HG02884 (cell line): ENCODE data around the gene VPS41.
A peak's percentile ranks its signal among the peaks of the same experiment; 100 is the strongest.
"Not testable (repeated sequence)": the region's sequence is repeated elsewhere in the genome, so short reads cannot be mapped to it uniquely, and the experiment has no call there.

Experiments used
- ATAC-seq: cut with Tn5 transposase; IDR thresholded peaks from one replicate; pipeline ENCODE4 v1.9.1; 2021; ENCODE audit warnings: mild to moderate bottlenecking, moderate library complexity; ENCODE audit not compliant: unreplicated experiment

The VPS41 gene

DNA sequence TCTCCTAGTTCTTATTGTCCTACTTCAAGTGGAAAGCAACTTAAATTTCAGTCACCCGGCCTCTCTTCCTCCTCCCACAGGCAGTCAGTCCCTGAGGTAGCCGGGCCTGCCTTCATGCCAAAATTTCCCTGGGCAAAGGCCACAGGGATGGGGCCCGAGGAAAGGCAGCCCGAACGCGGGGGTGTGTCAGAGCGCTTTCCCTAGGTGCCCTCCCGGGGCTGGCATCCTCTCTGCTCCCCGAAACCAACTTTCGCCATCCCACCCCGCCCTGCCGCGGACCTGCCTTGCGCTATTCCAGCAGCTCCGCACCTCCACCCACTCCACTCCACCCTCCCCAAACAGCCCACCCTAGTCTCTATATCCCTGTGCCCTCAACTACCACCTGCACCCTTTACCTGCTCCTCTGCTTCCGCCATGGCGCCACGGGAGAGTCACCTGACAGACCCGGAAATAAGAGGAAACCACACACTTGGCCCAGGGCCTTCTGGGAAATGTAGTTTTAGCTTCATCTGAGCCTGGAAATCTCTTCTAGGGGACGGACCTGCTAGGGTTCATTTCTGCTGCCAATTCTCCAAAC, at the start of gene VPS41:
TSS of gene VPS41 (minus strand) at position 433 of the 577 bp plus-strand sequence. CDS start at position 416, 17 bp downstream.
- ATAC-seq: peak; percentile 90

DNA sequence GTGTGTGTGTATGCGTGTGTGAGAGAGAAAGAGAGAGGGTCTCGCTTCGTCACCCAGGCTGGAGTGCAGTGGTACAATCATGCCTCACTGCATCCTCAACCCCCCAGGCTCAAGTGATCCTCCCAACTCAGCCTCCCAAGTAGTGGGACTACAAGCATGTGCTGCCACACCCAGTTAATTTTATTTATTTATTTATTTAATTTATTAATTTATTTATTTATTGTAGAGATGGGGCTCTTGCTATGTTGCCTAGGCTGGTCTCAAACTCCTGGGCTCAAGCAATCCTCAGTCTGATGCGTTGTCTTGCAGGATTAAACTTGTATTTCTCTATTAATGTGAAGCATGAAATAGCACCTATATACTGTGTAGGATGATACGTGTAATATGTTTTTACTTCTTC, 46.9 kb upstream of the VPS41 start:
- no peak for ATAC-seq

DNA sequence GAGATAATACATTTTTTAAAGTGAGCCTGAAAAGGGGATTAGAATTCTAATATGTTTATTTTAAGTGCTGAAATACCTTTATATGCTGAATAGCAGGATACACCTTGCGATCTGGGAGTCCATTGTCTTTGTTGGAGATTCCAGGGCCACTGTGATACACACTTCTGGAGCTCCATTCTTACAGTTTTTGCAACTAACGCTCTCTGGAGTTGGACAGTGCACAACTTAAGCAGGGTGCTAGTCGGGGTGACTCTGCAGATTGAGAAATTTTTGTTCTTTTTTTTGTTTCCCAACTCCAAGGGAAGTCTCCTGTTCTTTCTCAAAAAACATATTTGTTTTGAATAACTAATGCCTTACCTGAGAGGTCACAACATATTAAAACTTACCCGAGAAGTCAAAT, 45.0 kb upstream of the VPS41 start:
- no peak for ATAC-seq

DNA sequence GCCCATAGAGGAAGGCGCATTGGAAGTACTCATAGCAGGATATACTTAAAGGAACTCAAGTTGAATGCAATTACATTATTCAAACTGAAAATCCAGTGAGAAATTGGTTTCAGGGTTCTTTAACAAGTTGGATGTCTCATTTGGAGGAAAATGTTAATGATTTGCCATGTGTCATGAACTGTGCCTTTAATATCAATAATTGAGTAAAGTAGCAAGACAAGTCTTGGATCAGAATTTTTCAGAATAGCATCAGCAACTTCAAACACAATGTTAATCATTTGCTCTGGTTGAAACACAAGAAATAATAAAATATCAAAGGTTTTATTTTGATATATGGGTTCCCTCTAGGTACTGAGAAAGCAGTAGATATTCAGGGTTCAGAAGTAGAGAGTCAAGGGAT, 44.2 kb upstream of the VPS41 start:
- no peak for ATAC-seq

DNA sequence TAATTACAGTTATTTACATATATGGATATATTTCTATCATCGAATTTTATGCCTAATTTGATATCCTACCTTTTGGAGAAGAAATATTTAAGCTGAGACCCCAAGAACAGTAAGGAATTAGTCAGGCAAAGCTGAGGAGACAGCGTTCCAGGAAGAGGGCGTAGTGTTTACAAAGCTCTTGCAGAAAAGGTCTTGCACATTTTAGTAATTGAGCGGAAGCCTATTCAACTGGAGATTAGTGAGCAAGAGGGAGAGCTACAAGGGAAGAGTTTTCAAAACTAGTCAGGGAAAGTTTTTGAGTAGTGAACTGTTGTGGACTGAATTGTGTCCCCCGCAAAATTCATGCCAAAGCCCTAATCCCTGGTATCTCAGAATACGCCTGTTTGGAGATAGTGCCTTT, 42.2 kb upstream of the VPS41 start:
- ATAC-seq: no peak

DNA sequence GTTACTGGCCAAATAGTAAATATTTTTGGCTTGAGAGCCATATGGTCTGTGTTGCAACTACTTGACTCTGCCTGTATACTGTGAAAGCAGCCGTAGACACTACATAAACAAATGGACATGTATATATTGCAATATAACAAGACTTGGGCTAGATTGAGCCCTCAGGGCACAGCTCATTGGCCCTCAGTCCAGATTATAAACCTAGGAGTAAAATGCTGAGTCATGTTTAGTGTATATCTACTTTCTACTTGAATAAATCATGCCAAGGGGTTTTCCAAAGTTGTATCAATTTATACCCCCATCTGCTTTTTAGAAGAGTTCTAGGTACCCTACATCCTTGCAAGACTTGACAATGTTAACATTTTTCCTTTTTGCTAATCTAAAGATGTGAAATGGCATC, 41.3 kb upstream of the VPS41 start:
- ATAC-seq: no peak

DNA sequence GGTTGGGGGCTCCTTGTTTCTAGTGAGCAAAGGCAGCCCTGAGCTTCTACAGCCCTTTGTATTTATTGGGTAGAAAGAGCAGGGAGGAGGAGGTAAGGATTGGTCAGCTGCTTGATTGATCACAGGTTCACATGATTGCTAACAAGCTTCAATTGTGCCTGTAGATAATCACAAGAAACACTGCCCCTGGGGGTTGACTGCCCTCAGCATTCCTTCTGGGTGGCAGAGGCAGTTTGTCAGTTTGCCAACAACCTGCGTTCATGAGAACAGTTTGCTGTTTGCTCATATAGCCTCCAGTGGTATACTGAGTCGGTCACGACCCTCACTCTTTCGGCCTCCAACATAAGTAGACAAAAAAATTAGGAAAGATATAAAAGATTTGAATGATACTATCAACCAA, 38.5 kb upstream of the VPS41 start:
- ATAC-seq: not testable (repeated sequence)

DNA sequence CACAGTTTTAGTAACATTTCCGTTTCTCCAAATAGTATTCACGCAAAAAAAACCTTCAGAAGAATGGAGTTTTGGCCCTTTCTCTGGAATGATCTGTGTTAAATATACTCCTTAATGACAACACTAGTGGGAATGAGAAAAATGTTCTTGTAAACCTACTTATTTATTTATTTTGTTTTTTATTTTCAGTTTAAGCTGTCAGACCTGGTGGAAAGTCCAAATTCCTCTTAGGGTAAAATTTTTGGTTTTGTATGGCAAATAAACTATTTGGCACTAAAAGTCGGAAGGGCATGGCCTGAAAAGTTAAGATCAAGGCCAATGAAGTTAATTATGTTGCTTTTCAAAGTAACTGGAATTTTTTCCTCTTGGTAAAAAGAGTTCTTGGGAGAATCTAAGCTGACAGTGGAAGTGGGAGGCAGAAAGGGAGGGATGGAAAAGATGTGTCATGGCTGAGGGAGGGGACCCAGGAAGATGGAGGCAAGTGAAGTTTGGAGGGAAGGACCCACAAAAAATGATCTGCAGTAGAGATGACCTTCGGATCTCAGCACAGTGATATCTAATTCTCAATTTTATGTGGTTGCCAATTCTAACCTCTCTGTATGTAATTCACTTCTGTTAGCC, 33.5 kb upstream of the VPS41 start:
- ATAC-seq: no peak

DNA sequence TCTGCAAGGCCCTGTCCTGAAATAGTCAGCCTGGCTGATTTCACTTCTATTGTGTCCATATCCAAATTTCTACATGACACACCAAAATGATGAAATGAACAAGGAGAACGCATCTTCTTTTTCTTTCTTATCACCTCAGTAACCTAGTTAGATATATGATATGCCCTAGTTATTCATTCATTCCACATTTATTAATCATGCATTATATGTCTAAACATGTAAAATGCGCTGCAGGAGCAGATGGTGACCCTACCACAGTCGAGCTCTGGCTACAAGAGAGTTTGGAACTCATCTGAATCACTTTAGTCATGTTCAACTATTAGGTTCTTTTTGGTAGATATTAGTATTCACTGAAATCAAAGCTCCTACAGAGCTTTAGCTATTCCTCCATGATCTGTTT, 31.8 kb upstream of the VPS41 start:
- ATAC-seq: no peak

DNA sequence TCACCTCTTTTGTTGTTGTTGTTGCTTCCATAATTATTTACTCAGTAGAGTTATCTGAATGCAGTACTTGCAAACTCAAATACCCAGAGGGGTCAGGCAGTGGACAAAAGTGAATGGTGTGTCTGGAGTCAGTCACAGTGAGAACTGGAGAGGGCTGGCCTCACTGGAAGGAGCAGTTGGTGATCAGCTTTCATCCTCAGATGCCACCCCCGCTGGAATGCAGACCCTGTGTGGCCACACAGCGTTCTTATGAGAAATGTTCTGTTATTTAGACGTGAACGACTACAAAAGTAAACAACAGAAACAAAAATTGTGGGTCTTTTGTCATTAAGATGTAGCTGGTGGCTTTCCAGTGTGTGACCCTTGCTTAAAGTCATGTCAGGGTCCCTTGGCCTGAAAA, 29.6 kb upstream of the VPS41 start:
- no peak for ATAC-seq

DNA sequence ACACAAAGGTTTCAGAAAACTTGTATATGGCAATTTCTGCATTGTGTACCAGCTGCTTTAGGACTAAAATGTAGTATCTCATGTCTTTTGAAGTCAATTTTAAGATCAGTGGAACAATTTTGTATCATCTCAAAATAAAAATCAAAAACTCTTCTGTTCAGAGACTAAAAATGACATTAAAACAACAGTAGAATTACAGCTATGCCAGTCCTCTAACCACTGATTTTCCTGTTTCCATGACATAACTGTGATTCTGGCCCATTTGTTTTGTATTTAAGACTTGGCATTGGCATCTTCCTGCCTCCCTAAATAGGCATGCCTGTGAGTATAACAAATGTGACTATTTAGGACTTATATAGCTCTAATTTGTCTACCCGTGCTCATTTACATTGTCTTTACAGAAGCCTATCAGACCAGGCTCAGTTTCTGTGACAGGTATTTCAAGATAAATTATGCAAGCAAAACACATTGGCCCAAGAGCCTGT, 29.1 kb upstream of the VPS41 start:
- ATAC-seq: no peak

DNA sequence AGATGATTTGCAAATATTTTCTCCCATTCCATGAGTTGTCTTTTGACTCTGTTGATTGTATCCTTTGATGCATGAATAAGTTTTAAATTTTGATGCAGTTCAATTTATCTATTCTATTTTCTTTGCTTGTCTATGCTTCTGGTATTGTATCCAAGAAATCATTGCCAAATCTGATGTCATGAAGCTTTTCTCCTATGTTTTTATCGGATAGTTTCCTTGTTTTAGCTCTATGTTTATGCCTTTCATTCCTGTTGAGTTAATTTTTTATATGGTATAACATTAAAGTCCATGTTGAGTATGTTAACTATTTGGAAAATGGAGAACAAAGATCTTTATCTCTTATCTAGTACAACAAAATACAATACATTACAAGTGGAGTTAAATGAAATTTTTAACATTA, 27.6 kb upstream of the VPS41 start:
- no peak for ATAC-seq

DNA sequence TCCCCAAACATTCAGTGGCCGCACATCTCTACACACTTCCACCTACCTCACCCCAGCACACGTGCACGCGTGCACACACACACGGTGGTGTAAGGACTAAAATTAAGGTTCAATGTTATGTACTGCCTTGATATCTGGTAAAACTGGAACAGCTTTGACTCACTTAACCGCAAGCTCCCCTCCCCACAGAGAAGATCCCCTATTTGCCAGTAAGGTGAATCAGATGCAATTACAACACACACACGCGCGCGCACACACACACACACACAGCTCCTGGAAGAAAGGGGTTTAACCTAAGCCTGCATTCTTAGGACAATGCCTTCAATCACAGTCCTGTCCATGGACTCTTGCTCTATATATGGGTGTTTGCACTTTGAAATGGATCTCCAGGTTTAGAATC, 25.5 kb upstream of the VPS41 start:
- no peak for ATAC-seq

DNA sequence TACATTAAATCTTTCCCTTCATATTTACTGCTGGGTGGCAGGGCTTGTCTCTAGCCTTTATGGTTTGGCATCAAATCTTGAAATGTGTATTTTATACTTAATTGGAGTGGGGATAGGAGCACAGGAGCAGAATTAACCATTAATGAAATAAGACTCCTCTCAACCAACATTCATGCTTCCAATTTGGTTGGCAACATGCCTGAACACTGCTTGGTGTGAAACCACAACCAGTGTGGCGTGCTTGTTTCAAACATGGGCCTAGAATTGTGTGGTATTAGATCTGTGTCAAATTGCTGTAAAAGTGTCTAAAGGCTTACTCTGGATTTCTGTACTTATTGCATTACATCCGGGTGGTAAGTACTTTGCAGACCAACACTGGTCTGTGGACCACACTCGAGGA, 25.1 kb upstream of the VPS41 start:
- no peak for ATAC-seq

DNA sequence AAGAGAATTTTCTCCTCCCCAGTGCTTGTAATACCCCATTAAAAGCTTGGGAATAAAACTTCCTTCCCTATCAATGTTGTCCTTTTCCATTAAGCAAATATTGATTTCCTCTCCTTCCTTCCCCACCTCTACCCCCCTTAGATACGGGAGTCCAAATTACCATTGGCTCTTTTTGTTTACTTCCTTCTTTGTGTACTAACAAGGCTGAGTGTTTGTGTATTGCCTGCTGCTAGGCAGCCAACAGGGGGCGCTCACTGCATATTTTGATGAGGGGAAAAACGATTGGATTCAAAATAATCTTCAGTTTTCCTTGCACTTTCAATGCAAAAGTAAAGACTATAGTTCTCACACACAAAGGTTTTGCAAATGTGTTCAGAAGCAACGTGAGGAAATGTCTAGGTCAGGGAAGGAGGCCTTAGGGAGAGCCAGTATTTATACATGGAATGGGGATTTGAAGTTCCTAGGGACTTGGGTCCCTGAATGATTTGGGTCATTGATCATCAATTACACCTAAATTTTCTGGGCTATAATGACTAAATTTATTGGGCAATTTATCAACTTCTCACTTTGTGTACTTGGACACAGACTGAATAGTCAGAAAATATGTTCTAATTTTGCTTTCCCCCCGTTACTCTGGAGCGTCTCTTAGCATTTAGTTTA, 23.6 kb upstream of the VPS41 start:
- ATAC-seq: peak; percentile 75

DNA sequence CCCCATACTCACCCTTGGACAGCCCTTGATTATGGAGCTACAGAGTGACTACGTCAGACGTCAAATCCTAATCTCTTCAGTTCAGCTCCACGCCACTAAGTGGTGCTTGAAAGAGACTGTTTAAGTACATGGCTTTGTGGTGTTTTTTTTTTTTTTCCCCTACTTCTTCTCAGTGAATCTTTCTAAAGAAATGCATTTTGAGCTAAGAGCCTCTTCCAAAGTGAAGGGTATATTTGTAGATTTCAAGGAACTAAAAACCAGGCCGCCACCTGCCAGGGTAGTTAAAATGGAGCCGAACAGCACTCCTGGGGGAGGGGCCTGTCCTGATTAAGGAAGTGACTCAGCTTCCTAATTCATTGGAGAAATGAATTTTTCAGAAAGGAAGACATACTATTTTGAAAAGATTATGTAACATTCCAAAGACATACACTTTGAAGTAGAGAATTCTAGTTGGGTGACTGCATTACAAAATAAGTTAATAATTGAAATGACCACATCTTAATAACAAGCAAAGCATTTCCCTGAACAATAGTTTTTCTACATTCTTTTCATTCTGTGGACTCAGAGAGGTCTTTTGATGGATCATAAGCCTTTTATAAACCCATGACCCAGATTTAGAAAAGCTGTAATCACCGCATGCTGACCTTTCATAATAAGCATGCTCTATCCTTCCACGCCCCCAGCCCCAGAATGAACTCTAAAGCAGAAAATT, 20.6 kb upstream of the VPS41 start:
- no peak for ATAC-seq

DNA sequence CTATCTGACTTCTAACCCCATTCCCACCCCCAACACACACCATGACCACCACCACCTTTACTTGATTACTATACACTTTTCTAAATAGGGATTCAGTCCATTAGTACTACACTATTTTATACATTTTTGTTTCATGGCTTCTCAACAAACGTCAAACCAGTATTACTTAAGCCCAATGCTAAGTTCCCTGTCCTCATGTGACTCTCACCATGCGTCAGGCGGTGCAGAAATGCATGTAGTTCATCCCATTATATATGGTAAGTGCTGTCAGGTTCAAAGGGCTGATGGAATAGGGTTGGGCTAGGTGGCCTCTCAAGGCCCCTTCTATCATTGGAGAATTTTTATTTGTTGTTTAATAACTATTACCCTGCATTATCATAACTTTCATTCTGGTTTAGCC, 19.5 kb upstream of the VPS41 start:
- ATAC-seq: no peak

DNA sequence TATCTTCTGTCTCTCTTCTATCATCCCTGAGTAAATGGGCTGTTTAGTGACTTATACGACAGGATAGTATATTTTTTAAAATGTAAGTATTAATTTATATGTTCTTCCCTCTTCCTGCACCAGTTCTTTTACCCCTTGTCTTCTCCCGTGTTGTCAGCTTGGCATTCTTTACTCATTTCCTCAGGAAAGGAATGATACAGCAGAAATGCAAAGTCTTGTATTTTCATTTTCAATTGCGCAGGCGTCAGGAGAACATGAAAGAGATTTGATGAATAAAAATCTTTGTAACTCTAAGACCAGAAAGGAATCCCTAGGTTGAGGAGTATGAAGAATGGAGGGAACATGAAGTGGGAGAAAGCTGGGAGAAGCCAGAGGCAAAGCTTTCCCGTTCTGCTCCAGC, 18.8 kb upstream of the VPS41 start:
- ATAC-seq: no peak

DNA sequence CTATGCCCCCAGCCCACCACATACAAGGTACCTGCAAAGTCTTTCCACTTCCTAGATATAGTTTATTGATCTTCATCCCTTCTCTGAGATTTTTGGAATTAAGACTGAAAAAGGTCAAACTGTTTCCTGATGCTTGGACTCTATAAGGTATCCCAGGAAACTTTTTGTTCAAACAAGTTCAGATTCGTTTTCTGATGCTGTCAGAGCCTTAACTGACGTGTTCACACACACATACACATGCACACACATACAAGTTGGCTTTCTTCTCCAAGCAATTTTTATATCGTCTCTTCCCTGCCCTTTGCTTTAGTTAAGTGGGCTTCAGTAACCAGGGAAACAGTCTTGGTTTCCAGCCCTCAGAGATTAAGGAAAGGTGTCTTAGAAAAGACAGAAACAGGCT, 11.7 kb upstream of the VPS41 start:
- ATAC-seq: no peak

DNA sequence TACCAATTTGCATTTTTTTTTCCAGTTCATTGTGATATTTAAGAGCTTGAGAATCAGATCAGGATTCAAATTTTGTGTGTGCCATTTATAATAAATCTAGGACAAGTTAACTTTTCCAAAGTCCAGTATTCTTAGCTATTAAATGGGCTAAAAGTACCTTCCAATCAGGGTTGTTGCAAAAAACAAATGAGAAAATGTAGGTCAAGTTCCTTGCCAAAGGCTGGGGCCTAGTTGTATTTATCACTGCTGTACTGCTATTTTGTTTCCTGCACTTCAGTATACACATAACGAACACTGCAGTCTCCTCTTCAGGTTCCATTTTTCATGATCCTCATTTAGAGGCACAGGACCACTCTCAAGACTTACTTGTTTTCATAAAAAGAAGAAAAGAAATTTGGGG, 7.4 kb upstream of the VPS41 start:
- ATAC-seq: no peak

DNA sequence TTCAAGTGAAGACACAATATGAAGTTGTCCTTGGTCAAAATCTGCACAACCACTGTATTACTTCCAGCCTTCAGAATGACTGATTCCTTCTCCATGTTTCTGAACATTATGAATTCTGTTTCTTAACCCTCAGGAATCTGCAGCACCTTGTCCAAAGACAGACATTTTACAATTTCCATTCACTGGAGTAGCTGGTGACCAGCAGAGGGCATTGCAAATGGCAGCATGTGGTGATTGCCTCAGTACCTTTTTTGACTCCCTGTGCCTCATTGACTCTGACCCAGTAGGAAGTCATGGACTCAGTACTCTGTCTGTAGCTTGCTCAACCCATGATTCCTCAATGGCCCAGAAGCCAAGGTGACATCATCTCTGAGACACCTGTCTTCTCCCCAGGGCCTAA, 879 bp upstream of the VPS41 start:
- ATAC-seq: no peak

DNA sequence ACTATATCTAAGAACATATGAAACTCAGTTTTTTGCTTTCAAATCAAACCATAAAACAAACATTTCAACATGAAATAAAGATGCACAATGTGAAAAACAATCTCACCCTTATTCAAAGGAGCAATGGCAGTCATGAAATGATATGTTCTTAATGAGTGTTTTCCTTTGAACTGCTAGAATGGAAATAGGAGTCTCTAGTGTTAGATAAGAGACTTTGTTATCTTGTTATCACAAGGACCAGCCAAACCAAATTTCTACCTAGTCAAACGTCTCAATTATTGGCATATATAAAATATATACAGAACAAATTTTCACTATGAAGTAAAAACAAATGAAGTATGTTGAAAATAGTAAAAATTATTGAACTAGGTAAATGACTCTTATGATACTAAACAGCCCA, 1.2 kb downstream of the VPS41 start:
- no peak for ATAC-seq
